PC-3 (cell line): ENCODE measurements around the gene EZH1. TPM values are rescaled to one million over a fixed set of nuclear protein-coding genes. Genes with fewer than 3 reads are reported as not detected.

Source experiments
- ATAC-seq: fragments of 200-7000 bp; cut with Tn5 transposase; 2 replicates; pipeline ENCODE4 v1.9.1; 2020; ENCODE audit warnings: mild to moderate bottlenecking, moderate library complexity
- BruUV-seq: library from RNA; stranded (reverse); fragments of 400-500 nt; replicated peaks from 2 replicates; lab custom pipeline; 2021; lab: Mats Ljungman, UMichigan
- CTCF ChIA-PET: fragments of 300-600 bp; sonication (Branson Sonifier 250); formaldehyde crosslinking; loops from one replicate; lab custom pipeline; 2022; ENCODE audit warnings: antibody characterized with exemption; lab: Charles Lee
- POLR2A ChIA-PET: fragments of 300-600 bp; sonication (Branson Sonifier 250); formaldehyde crosslinking; loops from one replicate; lab custom pipeline; 2022; ENCODE audit warnings: antibody characterized with exemption; ENCODE audit not compliant: unreplicated experiment; lab: Charles Lee
- DNase-seq: peaks from one replicate; pipeline ENCODE4 v3.0.0-alpha.2; 2015
- H2AFZ ChIP-seq: fragments of 300-600 bp; sonication (generic); 2 replicates; pipeline ENCODE4 v1.6.0; 2016; ENCODE audit warnings: antibody characterized with exemption, low read length
- H3F3A ChIP-seq: fragments of 300-600 bp; sonication (generic); one replicate; pipeline ENCODE4 v1.6.0; 2017; ENCODE audit warnings: antibody characterized with exemption, low read length, control low read depth, mild to moderate bottlenecking; ENCODE audit not compliant: unreplicated experiment
- H3K27ac ChIP-seq: fragments of 300-600 bp; sonication (generic); 2 replicates; pipeline ENCODE4 v1.5.1; 2016; ENCODE audit warnings: mild to moderate bottlenecking, low read length
- H3K27me3 ChIP-seq: fragments of 300-600 bp; sonication (generic); 2 replicates; pipeline ENCODE4 v1.6.1; 2016; ENCODE audit warnings: low read length, mixed read lengths
- H3K36me3 ChIP-seq: fragments of 300-600 bp; sonication (generic); 2 replicates; pipeline ENCODE4 v1.6.1; 2016; ENCODE audit warnings: low read depth, mixed run types, low read length, mixed read lengths
- H3K4me1 ChIP-seq: fragments of 300-600 bp; sonication (generic); 2 replicates; pipeline ENCODE4 v1.5.1; 2016; ENCODE audit warnings: low read length; ENCODE audit not compliant: insufficient read depth
- H3K4me2 ChIP-seq: fragments of 300-600 bp; sonication (generic); 2 replicates; pipeline ENCODE4 v1.6.0; 2016; ENCODE audit warnings: low read length
- H3K4me3 ChIP-seq: fragments of 300-600 bp; sonication (generic); 2 replicates; pipeline ENCODE4 v1.5.1; 2016; ENCODE audit warnings: mild to moderate bottlenecking, low read length, mixed read lengths
- H3K79me2 ChIP-seq: fragments of 300-600 bp; sonication (generic); 2 replicates; pipeline ENCODE4 v1.6.1; 2017; ENCODE audit warnings: low read length, mixed read lengths
- H3K9ac ChIP-seq: fragments of 300-600 bp; sonication (generic); 2 replicates; pipeline ENCODE4 v1.6.0; 2016; ENCODE audit warnings: mild to moderate bottlenecking, low read length
- H3K9me2 ChIP-seq: fragments of 300-600 bp; sonication (generic); replicated peaks from 2 replicates; pipeline ENCODE4 v1.6.1; 2016; ENCODE audit warnings: mixed run types, low read length, mixed read lengths
- H3K9me3 ChIP-seq: fragments of 300-600 bp; sonication (generic); 2 replicates; pipeline ENCODE4 v1.6.1; 2016; ENCODE audit warnings: low read length, mixed read lengths
- H4K20me1 ChIP-seq: fragments of 300-600 bp; sonication (generic); 2 replicates; pipeline ENCODE4 v1.6.1; 2016; ENCODE audit warnings: low read length, mixed read lengths
- CTCF ChIP-seq: fragments of 300-600 bp; sonication (generic); conservative IDR thresholded peaks from 2 replicates; pipeline ENCODE4 v1.5.1; 2017; ENCODE audit warnings: antibody characterized with exemption, low read depth, mild to moderate bottlenecking, low read length
- EZH2 ChIP-seq: fragments of 300-600 bp; sonication (generic); IDR thresholded peaks from one replicate; pipeline ENCODE4 v1.6.1; 2017; ENCODE audit warnings: antibody characterized with exemption, mild to moderate bottlenecking, low read length; ENCODE audit not compliant: unreplicated experiment
- EZH2phosphoT487 ChIP-seq: fragments of 300-600 bp; sonication (generic); IDR thresholded peaks from 2 replicates; pipeline ENCODE4 v1.6.1; 2018; ENCODE audit warnings: mild to moderate bottlenecking, antibody characterized with exemption, low read length, borderline replicate concordance
- intact Hi-C: fragments of 100-400 bp; cut with micrococcal nuclease; formaldehyde crosslinking; loops from 2 replicates; pipeline ENCODE4 v1.9.0; 2023
- total RNA-seq: library from RNA; depleted of rRNA; stranded (reverse); fragments of >200 nt; gene quantifications from 2 replicates; pipeline ENCODE4 v1.2.3, GENCODE V29; 2014

Gene EZH1
- total RNA-seq, 1 experiment from 2014 or later, result 5.8 TPM

GRCh38 chr17:42780851-42781638, 36.2 kb upstream of the EZH1 start:
- peak overlapping the region; percentile 99 for H3K4me3 ChIP-seq
- intact Hi-C loops, result loop anchor here (5.0 kb wide), 1 partner anchor 41 kb away; the partner anchor contains the start of gene BECN1
- H3K36me3 ChIP-seq, result peaks cover 13% of the 10 kb centered on the region
- DNase-seq, result no peak
- no peaks in the 10 kb centered on the region for H3F3A ChIP-seq
- H4K20me1 ChIP-seq, result no peaks in the 10 kb centered on the region
- ChIA-PET CTCF (no interaction called here), POLR2A (interaction anchor here (0.6 to 0.7 kb wide), 2 partner anchors 8 to 16 kb away, joined by 4 to 8 read pairs; partner anchors contain the start of gene VPS25)
- H3K9me3 ChIP-seq, result no peaks in the 10 kb centered on the region
- H2AFZ ChIP-seq, result 0 out of 2 replicates have a peak overlapping the region, but pooled peaks have one; percentile 42
- peaks cover 32% of the 10 kb centered on the region for H3K4me1 ChIP-seq
- peak overlapping the region; percentile 93 for H3K4me2 ChIP-seq
- TF ChIP-seq EZH2 (no peak), EZH2phosphoT487 (no peak), CTCF (no peak)
- H3K9me2 ChIP-seq, result no peaks in the 10 kb centered on the region
- peak overlapping the region; percentile 90 for H3K9ac ChIP-seq
- H3K79me2 ChIP-seq, result peaks cover 53% of the 10 kb centered on the region
- H3K27ac ChIP-seq, result peak overlapping the region; percentile 89
- BruUV-seq, result TSS peak; percentile 36
- H3K27me3 ChIP-seq, result no peaks in the 10 kb centered on the region
- no peak for ATAC-seq

DNA sequence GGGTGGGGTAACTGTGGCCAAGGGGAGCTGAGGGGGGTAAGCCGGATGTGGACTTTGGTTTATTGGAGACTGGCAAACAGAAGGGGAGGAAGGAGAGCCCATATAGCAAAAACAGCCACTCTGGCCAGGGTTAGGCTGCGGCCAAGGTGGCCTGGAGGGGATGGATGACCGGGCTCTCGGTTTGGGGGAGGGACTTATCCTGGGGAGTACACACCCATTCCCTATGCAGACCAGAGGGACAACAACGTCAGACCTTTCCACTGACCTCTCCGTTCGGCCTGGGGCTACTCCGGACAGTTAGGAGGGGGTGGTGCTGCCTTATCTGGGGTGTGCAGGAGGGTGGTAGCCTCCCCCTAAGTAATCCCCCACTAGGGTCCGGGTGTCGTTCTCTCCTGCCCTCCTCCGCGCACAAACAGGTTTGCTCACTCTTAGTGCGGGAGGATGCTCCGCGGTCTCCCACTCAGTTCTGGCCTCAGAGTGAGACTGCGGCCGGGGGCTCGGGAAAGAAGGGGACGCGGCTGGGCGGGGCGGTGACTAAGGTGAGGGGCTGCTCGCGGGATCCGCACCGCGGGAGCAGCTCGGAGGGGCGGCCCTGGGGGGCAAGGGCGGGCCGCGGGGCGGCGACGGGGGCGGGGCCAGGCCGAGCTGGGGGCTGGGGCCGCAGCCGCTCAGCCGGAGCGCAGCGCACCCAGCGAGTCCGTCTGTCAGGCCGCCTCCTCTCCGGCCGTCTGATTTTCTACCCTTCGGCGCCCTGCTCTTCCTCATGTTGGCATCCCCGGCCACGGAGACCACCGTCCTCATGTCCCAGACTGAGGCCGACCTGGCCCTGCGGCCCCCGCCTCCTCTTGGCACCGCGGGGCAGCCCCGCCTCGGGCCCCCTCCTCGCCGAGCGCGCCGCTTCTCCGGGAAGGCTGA, 35.4 kb upstream of the EZH1 start, which contains the start of gene WNK4:
TSS of gene WNK4 (plus strand) at position 675 of the 915 bp plus-strand sequence. CDS start at position 764, 89 bp downstream.
- BruUV-seq, result TSS peak; percentile 62
- ChIA-PET CTCF (interaction anchor here (0.6 to 1.1 kb wide), 4 partner anchors 17 to 218 kb away, joined by 3 to 4 read pairs (median 3); partner anchors contain the start of gene RPL27), POLR2A (interaction anchor here (0.6 kb wide), 3 partner anchors 17 to 162 kb away, joined by 4 to 9 read pairs (median 6); no protein-coding TSS in a partner anchor)
- Histone ChIP-seq H3K9me3 (no peaks in the 10 kb centered on the region), H3K36me3 (peaks cover 8% of the 10 kb centered on the region), H2AFZ (peak within 1 kb of the TSS; percentile 69), H3K27ac (peak within 1 kb of the TSS; percentile 89), H3F3A (no peaks in the 10 kb centered on the region), H3K4me1 (peaks cover 32% of the 10 kb centered on the region), H3K27me3 (no peaks in the 10 kb centered on the region), H3K9me2 (no peaks in the 10 kb centered on the region), H4K20me1 (no peaks in the 10 kb centered on the region), H3K79me2 (peaks cover 53% of the 10 kb centered on the region), H3K4me3 (peak within 1 kb of the TSS; percentile 99), H3K4me2 (peak within 1 kb of the TSS; percentile 93), H3K9ac (peak within 1 kb of the TSS; percentile 90)
- intact Hi-C loops, result loop anchor here (5.0 kb wide), 1 partner anchor 42 kb away; the partner anchor contains the start of gene BECN1
- peak; percentile 81 for DNase-seq
- ATAC-seq, result peak; percentile 76
- TF ChIP-seq CTCF, result no peak
- TF ChIP-seq EZH2, result no peak
- TF ChIP-seq EZH2phosphoT487, result no peak
